Left ventricle myocardium inferior (tissue), 1 donor: ENCODE measurements around the gene WDR90. TPM values are rescaled to one million over a fixed set of nuclear protein-coding genes. Genes with fewer than 3 reads are reported as not detected.

Experiments used
- DNase-seq: peaks from one replicate; pipeline ENCODE4 v3.0.0-alpha.2; 2020
- H3K27ac ChIP-seq: fragments of 200-600 bp; replicated peaks from 2 replicates; pipeline ENCODE4 v1.8.0; 2021
- H3K27me3 ChIP-seq: fragments of 200-600 bp; 2 replicates; pipeline ENCODE4 v1.8.0; 2021; ENCODE audit warnings: low read depth
- H3K36me3 ChIP-seq: fragments of 200-600 bp; 2 replicates; pipeline ENCODE4 v1.8.0; 2021
- H3K4me1 ChIP-seq: fragments of 200-600 bp; 2 replicates; pipeline ENCODE4 v1.8.0; 2021
- H3K4me3 ChIP-seq: fragments of 200-600 bp; 2 replicates; pipeline ENCODE4 v1.8.0; 2021; ENCODE audit warnings: mild to moderate bottlenecking, moderate library complexity
- H3K9me3 ChIP-seq: fragments of 200-600 bp; replicated peaks from 2 replicates; pipeline ENCODE4 v1.8.0; 2021
- CTCF ChIP-seq: fragments of 200-600 bp; IDR thresholded peaks from 2 replicates; pipeline ENCODE4 v1.8.0; 2021; ENCODE audit warnings: antibody characterized with exemption, mild to moderate bottlenecking, borderline replicate concordance
- intact Hi-C: fragments of 100-400 bp; cut with micrococcal nuclease; formaldehyde crosslinking; loops from one replicate; pipeline ENCODE4 v1.11.0; 2022
- total RNA-seq: library from RNA; stranded (reverse); fragmentation: NEBNext Ultra II Directional; extraction: Animal tissue kit (Norgen Biotek cat#: 25700); gene quantifications from one replicate; pipeline ENCODE4 v1.2.1, GENCODE V29; 2021
- donor health status: DM: no; HTN: yes; CAD: no; lungs with severe emphysema.

WDR90 gene
- total RNA-seq, 1 donor from 2014 or later = 9.2 TPM

- intact Hi-C loops = no loop called here
- Histone ChIP-seq H3K36me3 (peaks cover 13% of the 10 kb centered on the region), H3K9me3 (no peaks in the 10 kb centered on the region), H3K4me1 (no peaks in the 10 kb centered on the region), H3K4me3 (no peak overlapping the region), H3K27ac (no peak overlapping the region), H3K27me3 (no peaks in the 10 kb centered on the region)
- DNase-seq = no peak
- TF ChIP-seq CTCF = no peak
Measured at GRCh38 chr16:617855-618254, 31.3 kb upstream of the WDR90 start.

- Histone ChIP-seq H3K9me3 (no peaks in the 10 kb centered on the region), H3K27ac (no peak overlapping the region), H3K27me3 (no peaks in the 10 kb centered on the region), H3K4me3 (no peak overlapping the region), H3K36me3 (peaks cover 13% of the 10 kb centered on the region), H3K4me1 (no peaks in the 10 kb centered on the region)
- no peak for TF ChIP-seq CTCF
- intact Hi-C loops = no loop called here
- DNase-seq = no peak
Measured at GRCh38 chr16:619476-620100, 29.6 kb upstream of the WDR90 start.

- DNase-seq = no peak
- H3K27ac ChIP-seq = no peak overlapping the region
- H3K4me1 ChIP-seq = no peaks in the 10 kb centered on the region
- H3K4me3 ChIP-seq = no peak overlapping the region
- peaks cover 18% of the 10 kb centered on the region for H3K36me3 ChIP-seq
- no peak for TF ChIP-seq CTCF
- H3K27me3 ChIP-seq = no peaks in the 10 kb centered on the region
- no peaks in the 10 kb centered on the region for H3K9me3 ChIP-seq
- intact Hi-C loops = no loop called here
Measured at GRCh38 chr16:620700-621525, 28.3 kb upstream of the WDR90 start.

GRCh38 chr16:621526-622105, 27.5 kb upstream of the WDR90 start:
- Histone ChIP-seq H3K4me1 (no peaks in the 10 kb centered on the region), H3K4me3 (no peak overlapping the region), H3K36me3 (peaks cover 25% of the 10 kb centered on the region), H3K27ac (no peak overlapping the region), H3K27me3 (no peaks in the 10 kb centered on the region), H3K9me3 (no peaks in the 10 kb centered on the region)
- intact Hi-C loops = no loop called here
- DNase-seq = no peak
- TF ChIP-seq CTCF = no peak

- no peak for DNase-seq
- Histone ChIP-seq H3K9me3 (no peaks in the 10 kb centered on the region), H3K4me3 (no peak overlapping the region), H3K4me1 (no peaks in the 10 kb centered on the region), H3K36me3 (peaks cover 30% of the 10 kb centered on the region), H3K27ac (no peak overlapping the region), H3K27me3 (no peaks in the 10 kb centered on the region)
- intact Hi-C loops = no loop called here
- TF ChIP-seq CTCF = no peak
Measured at GRCh38 chr16:622920-623280, 26.3 kb upstream of the WDR90 start.
